Esophagus muscularis mucosa (tissue), 4 donors: ENCODE data around the gene OSBPL2. TPM values are rescaled to one million over a fixed set of nuclear protein-coding genes. Genes with fewer than 3 reads are reported as not detected.

Source experiments
- DNase-seq: peaks from one replicate; pipeline ENCODE4 v3.0.0-alpha.2; 2017; ENCODE audit errors: extremely low spot score
- H3K27ac ChIP-seq, 4 donors: fragments of 200-600 bp; sonication (generic); replicated peaks in 1 of 4; 1 replicate in 3 of 4; 2 replicates in 1 of 4; pipeline ENCODE4 v1.5.1; 2016 to 2019; ENCODE audit warnings: mild to moderate bottlenecking in 1 of 4
- H3K27me3 ChIP-seq, 4 donors: fragments of 200-600 bp; sonication (generic); one replicate each; pipeline versions ENCODE4 v1.5.1 to v1.6.0; 2016 to 2019
- H3K36me3 ChIP-seq, 4 donors: fragments of 200-600 bp; sonication (generic); one replicate each; pipeline ENCODE4 v1.5.1; 2016 to 2019
- H3K4me1 ChIP-seq, 4 donors: fragments of 200-600 bp; sonication (generic); one replicate each; pipeline ENCODE4 v1.5.1; 2016 to 2019
- H3K4me3 ChIP-seq, 4 donors: fragments of 200-600 bp; sonication (generic); 1 replicate in 2 of 4; 2 replicates in 2 of 4; pipeline ENCODE4 v1.5.1; 2016 to 2019; ENCODE audit warnings: mild to moderate bottlenecking in 4 of 4, moderate library complexity in 1 of 4
- H3K9me3 ChIP-seq, 4 donors: fragments of 200-600 bp; sonication (generic); 1 replicate in 3 of 4; 2 replicates in 1 of 4; pipeline ENCODE4 v1.5.1; 2016 to 2019
- CTCF ChIP-seq, 3 experiments: fragments of 200-600 bp in 2 of 3; fragments of 450-650 bp in 1 of 3; sonication (generic) in 2 of 3; IDR thresholded peaks; one replicate each; pipeline ENCODE4 v1.5.1; 2017 to 2019; ENCODE audit warnings: antibody characterized with exemption in 3 of 3, mild to moderate bottlenecking in 2 of 3, moderate library complexity in 1 of 3
- EP300 ChIP-seq: sonication (generic); formaldehyde crosslinking; IDR thresholded peaks from one replicate; pipeline ENCODE4 v1.6.1; 2017; ENCODE audit warnings: antibody characterized with exemption
- POLR2A ChIP-seq: fragments of 450-650 bp; IDR thresholded peaks from one replicate; pipeline ENCODE4 v1.6.1; 2017; ENCODE audit warnings: antibody characterized with exemption, moderate library complexity, mild to moderate bottlenecking, low read depth
- POLR2AphosphoS5 ChIP-seq, 2 donors: sonication (generic); formaldehyde crosslinking; IDR thresholded peaks; one replicate each; pipeline ENCODE4 v1.6.1; 2017; ENCODE audit warnings: antibody characterized with exemption in 2 of 2
- WGBS: methylation state at CpG from one replicate; pipeline ENCODE4 v1.1.5; 2018; 5-methylcytosine and 5-hydroxymethylcytosine counted together
- intact Hi-C: fragments of 100-400 bp; cut with DNase I; formaldehyde crosslinking; loops from one replicate; pipeline ENCODE4 v1.15.1; 2023
- total RNA-seq, 4 donors: library from RNA; depleted of rRNA; stranded (reverse); fragments of >200 nt; gene quantifications; one replicate each; pipeline versions ENCODE4 v1.1.0 to v1.2.1, GENCODE V29; 2016

OSBPL2 gene
- total RNA-seq, 4 donors from 2014 or later = 34.5 to 52.7 (median 44.2) TPM

GRCh38 chr20:62246431-62246830 is 8.1 kb downstream of the OSBPL2 start:
- no peak for DNase-seq
- peaks cover 37 to 65% (median 49%) of the 10 kb centered on the region in 4 donors for H3K4me1 ChIP-seq
- no peaks in the 10 kb centered on the region for H3K27me3 ChIP-seq
- H3K27ac ChIP-seq = no peak overlapping the region
- H3K4me3 ChIP-seq = no peak overlapping the region
- H3K36me3 ChIP-seq = peaks cover 0 to 14% (median 3%) of the 10 kb centered on the region in 4 donors
- intact Hi-C loops = no loop called here
- WGBS = 85% methylated on average over 8 of the region's 8 CpGs
- H3K9me3 ChIP-seq = no peaks in the 10 kb centered on the region
- no peak for TF ChIP-seq POLR2AphosphoS5 (IDR thresholded peaks at IDR 0.05)
- no peak for TF ChIP-seq POLR2A
- TF ChIP-seq EP300 = no peak
- no peak for TF ChIP-seq CTCF (IDR thresholded peaks at IDR 0.05)

GRCh38 chr20:62246872-62247652 is 8.7 kb downstream of the OSBPL2 start:
- H3K4me1 ChIP-seq = peaks cover 35 to 61% (median 44%) of the 10 kb centered on the region in 4 donors
- H3K36me3 ChIP-seq = peaks cover 0 to 13% (median 2%) of the 10 kb centered on the region in 4 donors
- intact Hi-C loops = no loop called here
- no peaks in the 10 kb centered on the region for H3K27me3 ChIP-seq
- DNase-seq = no peak
- H3K4me3 ChIP-seq = no peak overlapping the region
- TF ChIP-seq EP300 (no peak), CTCF (IDR thresholded peaks at IDR 0.05) (no peak), POLR2A (no peak), POLR2AphosphoS5 (IDR thresholded peaks at IDR 0.05) (no peak)
- no peaks in the 10 kb centered on the region for H3K9me3 ChIP-seq
- no peak overlapping the region for H3K27ac ChIP-seq
- 65% methylated on average over 12 of the region's 22 CpGs for WGBS

- Histone ChIP-seq H3K9me3 (no peaks in the 10 kb centered on the region), H3K4me1 (peaks cover 25 to 49% (median 31%) of the 10 kb centered on the region in 4 donors), H3K36me3 (peaks cover 0 to 11% (median 3%) of the 10 kb centered on the region in 4 donors), H3K27ac (no peak overlapping the region), H3K4me3 (no peak overlapping the region), H3K27me3 (no peaks in the 10 kb centered on the region)
- 79% methylated on average over 6 of the region's 6 CpGs for WGBS
- intact Hi-C loops = no loop called here
- no peak for DNase-seq
- TF ChIP-seq EP300 (no peak), POLR2A (no peak), POLR2AphosphoS5 (IDR thresholded peaks at IDR 0.05) (no peak), CTCF (IDR thresholded peaks at IDR 0.05) (no peak)
These were observed 10.7 kb downstream of the OSBPL2 start for GRCh38 chr20:62248890-62249560.

- H3K9me3 ChIP-seq = no peaks in the 10 kb centered on the region
- 91% methylated on average over 24 of the region's 26 CpGs for WGBS
- H3K27me3 ChIP-seq = no peaks in the 10 kb centered on the region
- TF ChIP-seq POLR2A (no peak), EP300 (no peak), CTCF (IDR thresholded peaks at IDR 0.05) (no peak), POLR2AphosphoS5 (IDR thresholded peaks at IDR 0.05) (no peak)
- no peak overlapping the region for H3K4me3 ChIP-seq
- DNase-seq = no peak
- intact Hi-C loops = no loop called here
- H3K4me1 ChIP-seq = peaks cover 0 to 15% (median 3%) of the 10 kb centered on the region in 4 donors
- peaks cover 14 to 23% (median 21%) of the 10 kb centered on the region in 4 donors for H3K36me3 ChIP-seq
- H3K27ac ChIP-seq = no peak overlapping the region
These were observed 14.1 kb downstream of the OSBPL2 start for GRCh38 chr20:62252342-62252966.
